GM19452 (cell line): Measurements from ENCODE around the gene GALNT15.
A peak's percentile ranks its signal among the peaks of the same experiment; 100 is the strongest.

ENCODE experiments used
- ATAC-seq: cut with Tn5 transposase; IDR thresholded peaks from one replicate; pipeline ENCODE4 v1.9.1; 2021; ENCODE audit not compliant: unreplicated experiment

The GALNT15 gene

GRCh38 chr3:16221990-16222389, 47.5 kb downstream of the GALNT15 start:
- no peak for ATAC-seq

DNA sequence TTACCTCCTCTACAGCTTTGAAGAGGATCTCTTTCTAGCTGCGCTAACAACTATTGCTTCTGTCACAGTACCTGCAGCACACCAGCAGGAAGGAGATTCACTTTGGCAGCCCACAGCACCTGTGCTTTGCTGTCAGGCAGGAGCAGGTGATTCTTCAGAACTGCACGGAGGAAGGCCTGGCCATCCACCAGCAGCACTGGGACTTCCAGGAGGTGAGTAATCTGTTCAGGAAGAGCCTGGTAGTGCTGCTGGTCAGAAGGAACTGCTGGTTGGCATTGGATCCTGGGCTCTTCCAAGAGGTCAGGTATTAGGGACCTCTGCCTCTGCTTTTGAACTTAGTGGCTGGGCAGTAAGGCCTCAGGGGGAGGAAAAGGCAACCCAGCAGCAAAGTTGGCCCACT, 48.1 kb downstream of the GALNT15 start:
- ATAC-seq: no peak

DNA sequence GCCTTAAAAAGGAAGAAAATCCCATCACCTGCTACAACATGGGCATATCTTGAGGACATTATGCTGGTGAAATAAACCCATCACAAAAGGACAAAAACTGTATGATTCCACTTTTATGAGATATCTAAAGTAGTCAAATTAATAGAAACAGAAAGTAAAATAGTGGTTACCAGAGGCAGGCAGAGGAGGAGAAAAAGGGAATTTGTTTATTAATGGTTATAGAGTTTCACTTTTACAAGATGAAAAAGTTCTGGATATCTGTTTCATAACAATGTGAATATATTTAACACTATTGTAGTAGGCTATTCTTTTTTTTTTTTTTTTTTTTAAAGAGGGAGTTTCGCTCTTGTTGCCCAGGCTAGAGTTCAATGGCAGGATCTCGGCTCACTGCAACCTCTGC, 49.8 kb downstream of the GALNT15 start:
- no peak for ATAC-seq

- no peak for ATAC-seq
Observed at GRCh38 chr3:16227566-16227965, 53.1 kb downstream of the GALNT15 start.

DNA sequence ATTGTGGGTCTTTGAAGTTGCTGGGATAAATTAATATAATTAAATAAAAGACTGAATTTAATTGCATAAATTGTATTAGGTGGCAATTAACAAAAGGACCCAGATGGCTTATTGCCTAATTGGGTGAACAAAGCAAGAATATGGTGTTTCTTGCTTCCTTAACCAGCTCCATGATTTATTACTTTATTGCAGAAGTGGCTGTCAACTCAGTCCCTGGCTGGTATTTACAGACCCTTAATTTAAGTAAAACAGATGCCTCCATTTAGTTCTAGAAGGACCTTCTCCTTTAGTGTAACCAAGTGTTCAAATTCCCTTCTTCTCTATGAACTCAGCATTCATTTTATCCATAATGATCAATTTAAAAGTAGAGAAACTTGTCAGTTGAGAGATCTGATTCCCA, 55.2 kb downstream of the GALNT15 start:
- no peak for ATAC-seq

DNA sequence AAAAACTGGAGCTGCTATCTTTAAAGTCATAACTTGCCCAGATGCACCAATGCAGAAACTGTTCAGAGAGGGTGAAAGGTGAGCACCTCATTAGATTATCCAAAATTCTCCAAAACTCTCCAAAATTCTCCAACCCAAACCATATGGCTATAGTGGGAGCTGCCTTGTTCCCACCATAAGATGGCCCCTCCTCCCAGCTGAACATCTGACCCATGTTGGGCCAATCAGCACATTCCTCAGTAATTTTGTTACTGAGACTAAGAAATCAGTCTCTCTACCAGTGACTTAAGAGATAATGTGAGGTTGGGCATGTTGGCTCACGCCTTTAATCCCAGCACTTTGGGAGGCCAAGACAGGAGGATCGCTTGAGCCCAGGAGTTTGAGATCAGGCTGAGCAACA, 57.5 kb downstream of the GALNT15 start:
- ATAC-seq: no peak

DNA sequence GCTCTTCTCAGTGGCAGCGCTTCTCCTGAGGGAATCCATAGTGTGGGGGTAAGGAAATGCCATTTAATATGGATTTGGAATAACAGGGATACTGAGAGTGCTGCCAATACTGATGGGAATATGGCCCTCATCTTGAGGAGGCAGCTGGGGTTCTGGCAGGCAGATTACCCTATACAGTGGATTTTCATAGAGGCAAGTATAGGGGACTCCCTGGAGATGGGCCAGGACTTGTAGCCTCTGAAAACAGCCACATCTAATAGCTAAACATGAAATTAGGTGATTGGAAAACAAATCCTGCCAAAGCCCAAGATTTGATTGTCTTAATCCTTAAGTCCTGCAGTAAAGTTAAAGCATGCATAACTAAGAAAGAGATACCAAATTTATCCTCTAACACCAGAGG, 59.3 kb downstream of the GALNT15 start:
- ATAC-seq: no peak

- ATAC-seq: no peak
Observed at GRCh38 chr3:16234281-16234680, 59.8 kb downstream of the GALNT15 start.

- ATAC-seq: no peak
Observed at GRCh38 chr3:16236030-16236639, 61.7 kb downstream of the GALNT15 start.

GRCh38 chr3:16236856-16237393, 62.4 kb downstream of the GALNT15 start:
- ATAC-seq: no peak

GRCh38 chr3:16239086-16239770, 64.7 kb downstream of the GALNT15 start:
- ATAC-seq: no peak

DNA sequence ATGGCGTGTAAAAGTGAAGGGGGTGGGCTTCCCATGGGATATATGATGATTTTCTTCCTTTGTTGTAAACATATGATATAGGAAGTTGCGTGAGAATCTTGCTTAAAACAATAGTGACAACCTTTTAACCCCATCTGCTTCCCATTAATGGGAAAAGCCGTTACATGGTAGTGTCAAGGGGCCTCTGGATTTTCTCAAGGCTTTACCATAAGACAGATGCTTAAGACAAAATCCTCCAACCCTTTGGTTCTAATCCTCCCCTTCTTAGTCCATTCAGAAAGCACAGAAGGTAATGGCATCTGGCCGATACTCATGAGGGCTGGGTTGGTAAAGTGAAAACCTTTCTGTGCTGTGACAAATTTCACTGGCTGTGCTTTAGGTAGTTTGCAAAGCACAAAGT, 65.3 kb downstream of the GALNT15 start:
- no peak for ATAC-seq

DNA sequence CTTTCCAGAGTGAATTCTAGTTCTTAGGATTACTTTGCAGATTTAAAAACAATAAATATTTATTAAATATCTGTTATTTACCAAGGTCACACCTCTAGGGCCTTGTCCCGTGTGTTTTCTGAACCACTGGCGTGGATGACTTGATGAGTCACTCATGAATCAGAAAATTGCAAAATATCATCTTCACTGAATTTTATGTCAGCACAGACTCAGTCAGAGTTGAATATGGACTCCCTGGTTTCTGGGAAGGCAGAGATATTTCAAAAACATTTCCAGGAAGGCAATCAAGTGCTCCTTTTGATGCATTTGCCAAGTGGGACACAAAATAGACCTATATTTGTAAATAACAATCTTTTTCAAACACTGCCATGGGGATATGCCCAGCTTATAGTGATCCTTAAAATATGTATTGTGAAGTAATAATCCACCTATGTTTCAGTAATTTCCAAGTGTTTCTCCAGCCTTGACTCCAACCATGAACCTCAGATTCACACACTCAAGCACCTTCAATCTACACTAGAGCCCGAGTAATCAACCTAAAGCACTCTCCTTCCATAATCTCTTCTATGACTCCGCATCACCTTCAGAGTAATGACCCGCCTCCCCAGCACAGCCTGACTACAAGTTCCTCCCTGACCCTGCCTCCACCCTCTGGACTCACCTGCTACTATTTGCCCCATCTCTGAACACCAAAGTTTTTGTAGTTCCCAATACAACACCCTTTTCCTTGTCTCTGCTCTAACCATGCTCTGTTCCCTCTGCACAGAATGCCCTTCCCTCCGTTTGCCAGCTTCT, 65.9 kb downstream of the GALNT15 start:
- no peak for ATAC-seq

GRCh38 chr3:16241225-16241624, 66.7 kb downstream of the GALNT15 start:
- ATAC-seq: no peak

DNA sequence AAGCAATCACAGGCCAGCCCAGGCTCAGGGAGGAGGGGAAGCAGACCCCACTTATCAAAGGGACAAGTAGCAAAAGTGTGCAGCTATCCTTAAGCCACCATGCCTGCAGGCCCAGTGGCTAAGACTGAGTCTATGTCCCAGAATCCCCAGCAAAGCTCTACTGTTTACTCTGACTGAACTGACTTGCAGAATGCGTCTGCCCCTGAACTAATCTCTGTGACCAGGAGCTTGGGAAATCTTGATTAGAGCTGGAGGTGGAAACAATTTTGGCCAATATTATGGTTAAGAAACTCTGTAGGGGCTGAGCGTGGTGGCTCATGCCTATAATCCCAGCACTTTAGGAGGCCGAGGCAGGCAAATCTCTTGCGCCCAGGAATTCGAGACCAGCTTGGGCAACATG, 67.7 kb downstream of the GALNT15 start:
- ATAC-seq: no peak

DNA sequence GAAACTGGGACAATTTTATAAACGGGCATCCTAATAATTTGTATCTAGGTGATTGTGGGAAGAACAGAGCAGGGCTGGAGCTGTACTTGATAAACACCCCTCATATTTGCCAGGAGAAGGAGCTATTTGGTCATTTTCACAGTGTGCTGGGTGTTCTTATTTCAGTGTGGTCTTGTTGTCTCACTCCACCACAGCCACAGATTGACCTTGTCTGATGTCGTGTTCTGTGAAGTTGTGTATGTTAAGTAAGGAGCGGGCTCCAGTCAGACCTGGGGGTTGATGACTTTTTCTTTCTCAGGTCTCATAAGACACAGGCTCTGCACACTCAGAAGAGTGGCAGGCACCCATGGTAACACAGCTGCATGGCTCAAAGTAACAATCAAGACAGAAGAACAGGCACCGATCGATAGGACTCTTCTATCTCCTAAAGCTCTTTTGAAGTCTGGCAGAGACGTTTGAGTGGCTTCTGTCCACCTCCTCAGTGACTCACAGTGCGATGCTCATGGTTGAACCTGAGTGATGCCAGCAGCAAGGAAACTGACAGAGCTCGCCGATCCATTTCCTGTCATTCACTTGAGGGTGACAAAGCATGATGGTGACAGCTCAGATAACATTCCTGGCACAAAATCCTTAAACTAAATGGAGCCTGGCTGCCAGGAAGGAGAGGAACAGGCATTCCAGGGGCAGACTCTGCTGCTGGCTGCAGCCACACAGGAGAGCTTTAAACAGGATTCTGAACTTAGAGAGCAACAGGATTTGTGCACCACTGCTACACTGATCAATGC, 69.4 kb downstream of the GALNT15 start:
- ATAC-seq: no peak

DNA sequence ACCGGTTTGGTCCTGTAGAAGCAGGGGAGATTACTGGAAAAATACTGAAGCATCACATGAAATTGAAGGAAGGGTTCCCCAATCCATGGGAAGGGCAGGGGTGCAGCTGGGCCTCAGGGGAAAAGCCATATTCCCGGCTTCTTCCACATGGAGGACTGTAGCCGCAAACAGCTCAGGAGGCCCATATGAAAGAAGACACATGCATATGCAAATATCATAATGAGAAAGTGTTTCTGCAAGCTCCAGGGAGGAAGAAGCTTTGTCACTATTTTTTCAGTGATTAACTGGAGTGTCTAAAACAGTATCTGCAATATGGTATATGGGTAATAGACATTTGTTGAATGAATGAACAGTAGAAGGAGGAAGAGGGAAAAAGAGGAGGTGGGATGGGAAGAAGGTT, 71.1 kb downstream of the GALNT15 start:
- no peak for ATAC-seq

DNA sequence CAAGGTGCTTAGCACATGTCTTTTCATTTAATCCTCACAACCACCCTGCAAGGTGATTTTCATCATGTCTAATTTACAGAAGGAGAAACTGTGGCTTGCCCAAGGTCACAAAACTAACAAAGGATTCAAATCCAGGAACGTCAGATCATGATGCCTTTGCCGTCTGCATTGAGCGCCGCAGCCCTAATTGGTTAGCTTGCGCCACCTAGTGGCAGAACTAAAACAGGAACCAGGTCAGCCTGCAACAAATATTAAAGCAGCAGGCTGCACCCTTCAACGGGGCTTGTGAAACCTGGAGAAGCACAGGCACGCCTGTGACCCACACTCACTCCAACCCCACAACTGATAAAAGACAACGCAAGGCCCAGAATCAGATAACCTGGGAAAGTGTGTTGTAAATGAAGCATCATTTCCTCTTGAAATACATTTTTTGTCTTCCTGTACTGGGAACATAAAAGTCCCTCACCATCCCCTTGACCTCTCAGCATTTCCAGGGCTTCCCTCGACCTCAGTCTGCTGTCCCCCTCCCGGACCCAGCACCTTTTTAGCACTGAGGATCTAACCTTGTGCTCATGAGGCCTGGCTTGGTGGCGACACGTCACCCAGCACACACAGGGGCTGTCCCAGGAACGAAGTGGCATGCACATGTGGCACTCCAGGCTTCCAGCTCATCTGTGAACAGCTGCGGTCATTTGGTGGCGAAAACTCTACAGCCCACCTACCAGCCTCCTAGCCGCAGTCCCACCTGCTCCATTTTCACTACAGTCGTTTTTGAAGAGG, 73.0 kb downstream of the GALNT15 start:
- ATAC-seq: peak; percentile 77

GRCh38 chr3:16248556-16248955, 74.1 kb downstream of the GALNT15 start:
- no peak for ATAC-seq

DNA sequence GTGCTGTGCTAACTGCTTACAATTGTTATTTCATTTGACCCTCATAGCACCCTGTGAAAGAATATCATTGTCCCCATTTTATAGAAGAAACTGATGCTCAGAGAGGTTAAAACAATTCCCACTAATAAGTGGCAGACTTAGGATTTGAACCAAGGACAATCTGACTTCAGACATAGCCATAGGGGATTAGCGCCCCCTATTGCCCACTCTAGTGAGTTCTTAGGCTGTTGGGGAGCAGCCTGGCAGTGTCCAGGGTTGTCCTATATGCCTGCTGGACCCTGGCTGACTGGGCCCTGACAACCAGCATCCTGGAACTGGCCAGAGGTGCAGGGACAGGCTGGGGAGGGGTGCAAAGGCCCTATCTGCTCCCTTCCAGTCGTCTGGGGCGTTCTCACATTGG, 74.9 kb downstream of the GALNT15 start:
- no peak for ATAC-seq
